ENCODE measurements around the gene SALL2.
"Not testable (repeated sequence)": the region's sequence is repeated elsewhere in the genome, so short reads cannot be mapped to it uniquely, and the experiment has no call there.

SALL2 gene

GRCh38 chr14:21525962-21526671 is at the start of gene SALL2:
SALL2 (minus strand) TSS chr14:21526346; CDS start chr14:21526127, 219 bp downstream.
- DNase-seq, result peak; percentile 72

- DNase-seq, result no peak
Observed at GRCh38 chr14:21575661-21576060, 49.5 kb upstream of the SALL2 start.

- no peak for DNase-seq
Observed at GRCh38 chr14:21572604-21573003, 46.5 kb upstream of the SALL2 start.

GRCh38 chr14:21558703-21559170 is 32.6 kb upstream of the SALL2 start:
- no peak for DNase-seq

GRCh38 chr14:21557084-21557901 is 31.1 kb upstream of the SALL2 start:
- DNase-seq, result peak; percentile 84

GRCh38 chr14:21556378-21557083 is 30.4 kb upstream of the SALL2 start:
- no peak for DNase-seq

GRCh38 chr14:21553266-21553665 is 27.1 kb upstream of the SALL2 start:
- no peak for DNase-seq

- not testable (repeated sequence) for DNase-seq
Observed at GRCh38 chr14:21544588-21544987, 18.4 kb upstream of the SALL2 start.

GRCh38 chr14:21543963-21544362 is 17.8 kb upstream of the SALL2 start:
- no peak for DNase-seq

- no peak for DNase-seq
Observed at GRCh38 chr14:21543521-21543960, 17.4 kb upstream of the SALL2 start.

- DNase-seq, result no peak
Observed at GRCh38 chr14:21541413-21542074, 15.4 kb upstream of the SALL2 start.

- DNase-seq, result no peak
Observed at GRCh38 chr14:21539189-21539940, 13.2 kb upstream of the SALL2 start.

GRCh38 chr14:21537090-21537424 is 10.9 kb upstream of the SALL2 start:
- DNase-seq, result no peak

- no peak for DNase-seq
Observed at GRCh38 chr14:21536418-21537089, 10.4 kb upstream of the SALL2 start.

- no peak for DNase-seq
Observed at GRCh38 chr14:21535545-21536417, 9.6 kb upstream of the SALL2 start.

GRCh38 chr14:21534576-21534975 is 8.4 kb upstream of the SALL2 start:
- DNase-seq, result no peak

- no peak for DNase-seq
Observed at GRCh38 chr14:21533294-21533693, 7.1 kb upstream of the SALL2 start.

GRCh38 chr14:21529515-21529914 is 3.4 kb upstream of the SALL2 start:
- DNase-seq, result no peak

- DNase-seq, result no peak
Observed at GRCh38 chr14:21528381-21529348, 2.5 kb upstream of the SALL2 start.

Measured in fibroblast of skin of right biceps (primary cell).